Thyroid gland (tissue), 4 donors: Measurements from ENCODE around the gene SLC2A13.

Experiments used
- CTCF ChIP-seq, 6 experiments: fragments of 200-600 bp in 3 of 6; fragments of 450-650 bp in 3 of 6; sonication (generic) in 3 of 6; IDR thresholded peaks; one replicate each; pipeline ENCODE4 v1.5.1; 2016 to 2019; ENCODE audit warnings: antibody characterized with exemption in 6 of 6, mild to moderate bottlenecking in 2 of 6, inconsistent platforms in 1 of 6, moderate library complexity in 1 of 6
- POLR2A ChIP-seq, 2 donors: fragments of 450-650 bp; IDR thresholded peaks; one replicate each; pipeline ENCODE4 v1.6.1; 2017; ENCODE audit warnings: antibody characterized with exemption in 2 of 2, mild to moderate bottlenecking in 2 of 2, moderate library complexity in 1 of 2

- TF ChIP-seq CTCF (IDR thresholded peaks at IDR 0.05) (no peak), POLR2A (IDR thresholded peaks at IDR 0.05) (no peak)
These were observed 393.5 kb downstream of the SLC2A13 start for GRCh38 chr12:39712334-39712733.
